ENCODE data around the gene CST6. TPM values are rescaled to one million over a fixed set of nuclear protein-coding genes. Genes with fewer than 3 reads are reported as not detected.

CST6 gene
- total RNA-seq, 1 donor from 2014 or later = 23.7 TPM

DNA sequence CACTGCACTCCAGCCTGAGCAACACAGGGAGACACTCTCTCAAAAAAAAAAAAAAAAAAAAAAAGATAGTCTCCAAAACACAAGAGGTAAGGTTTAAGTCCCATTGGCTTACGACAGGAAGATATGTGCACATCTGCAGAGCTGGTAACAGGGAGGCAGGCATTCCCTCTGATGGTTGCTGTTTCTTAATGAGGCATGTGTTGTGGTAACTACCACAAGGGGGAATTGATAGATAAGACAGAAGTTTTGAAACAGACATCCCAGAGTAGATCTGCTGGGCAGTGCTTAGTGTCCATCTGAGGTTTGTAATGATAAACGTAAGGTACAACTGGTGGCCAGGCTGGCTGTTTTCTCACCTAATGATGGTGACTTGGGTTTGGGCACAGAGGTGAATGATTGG is 14.5 kb upstream of the CST6 start:
- no peak for ATAC-seq
- Histone ChIP-seq H3K4me3 (no peak overlapping the region), H3K27me3 (no peaks in the 10 kb centered on the region), H3K9me3 (no peaks in the 10 kb centered on the region), H3K27ac (no peak overlapping the region), H3K4me1 (peaks cover 13% of the 10 kb centered on the region), H3K36me3 (peaks cover 38% of the 10 kb centered on the region)
- no peak for DNase-seq
- TF ChIP-seq, protein P1, sequence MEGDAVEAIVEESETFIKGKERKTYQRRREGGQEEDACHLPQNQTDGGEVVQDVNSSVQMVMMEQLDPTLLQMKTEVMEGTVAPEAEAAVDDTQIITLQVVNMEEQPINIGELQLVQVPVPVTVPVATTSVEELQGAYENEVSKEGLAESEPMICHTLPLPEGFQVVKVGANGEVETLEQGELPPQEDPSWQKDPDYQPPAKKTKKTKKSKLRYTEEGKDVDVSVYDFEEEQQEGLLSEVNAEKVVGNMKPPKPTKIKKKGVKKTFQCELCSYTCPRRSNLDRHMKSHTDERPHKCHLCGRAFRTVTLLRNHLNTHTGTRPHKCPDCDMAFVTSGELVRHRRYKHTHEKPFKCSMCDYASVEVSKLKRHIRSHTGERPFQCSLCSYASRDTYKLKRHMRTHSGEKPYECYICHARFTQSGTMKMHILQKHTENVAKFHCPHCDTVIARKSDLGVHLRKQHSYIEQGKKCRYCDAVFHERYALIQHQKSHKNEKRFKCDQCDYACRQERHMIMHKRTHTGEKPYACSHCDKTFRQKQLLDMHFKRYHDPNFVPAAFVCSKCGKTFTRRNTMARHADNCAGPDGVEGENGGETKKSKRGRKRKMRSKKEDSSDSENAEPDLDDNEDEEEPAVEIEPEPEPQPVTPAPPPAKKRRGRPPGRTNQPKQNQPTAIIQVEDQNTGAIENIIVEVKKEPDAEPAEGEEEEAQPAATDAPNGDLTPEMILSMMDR (IDR thresholded peaks at IDR 0.05) = no peak
- intact Hi-C loops (cut with DNase I) = no loop called here

DNA sequence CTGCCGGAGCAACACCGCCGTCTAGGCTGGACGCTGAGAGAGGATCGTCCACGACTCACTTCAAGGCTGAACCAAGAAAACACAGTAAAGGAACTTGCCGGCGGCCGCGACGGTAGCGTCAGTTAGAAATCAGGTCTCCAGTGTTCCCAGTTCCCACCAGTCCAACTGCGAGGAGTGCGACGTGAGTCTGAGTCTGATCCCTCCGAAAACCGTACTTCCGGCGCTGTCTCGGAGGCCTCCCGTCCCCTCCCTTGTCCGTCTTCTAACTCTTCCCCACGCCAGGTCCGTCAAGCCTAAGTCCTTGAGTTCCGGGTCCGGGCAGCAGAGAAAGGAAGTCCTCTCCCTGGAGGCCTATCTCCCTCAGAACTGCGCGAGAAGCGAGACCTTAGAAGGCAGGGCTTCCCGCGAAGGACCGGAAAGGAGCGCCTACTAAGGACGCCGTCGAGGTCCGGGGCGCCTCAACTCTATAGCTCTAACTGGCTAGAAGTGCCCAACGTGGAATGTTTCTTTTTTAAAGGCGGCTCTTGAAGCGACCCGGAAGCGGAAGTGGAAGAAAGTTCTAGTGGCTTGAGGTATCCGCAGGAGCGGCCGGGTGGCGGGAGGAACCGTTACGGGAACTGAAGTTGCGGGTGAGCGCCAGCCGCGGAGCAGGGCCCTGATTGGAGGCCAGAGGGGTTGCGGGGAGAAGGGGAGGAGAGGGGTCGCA is 9.7 kb upstream of the CST6 start, which contains the start of the genes BANF1 and EIF1AD:
Gene BANF1 (plus strand): TSS at position 562 of the 706 bp plus-strand sequence. CDS start 748 bp downstream, outside the sequence.
Gene EIF1AD (minus strand): TSS at position 216 of the 706 bp plus-strand sequence. CDS start 1,768 bp downstream, outside the sequence.
- no peaks in the 10 kb centered on the region for H3K9me3 ChIP-seq
- peak; percentile 93 for DNase-seq
- peak within 1 kb of the TSS; percentile 98 for H3K4me3 ChIP-seq
- H3K4me1 ChIP-seq = peaks cover 21% of the 10 kb centered on the region
- TF ChIP-seq, protein P1 (IDR thresholded peaks at IDR 0.05) = no peak
- intact Hi-C loops (cut with DNase I) = no loop called here
- no peaks in the 10 kb centered on the region for H3K27me3 ChIP-seq
- peak within 1 kb of the TSS; percentile 95 for H3K27ac ChIP-seq
- ATAC-seq = peak; percentile 95
- H3K36me3 ChIP-seq = peaks cover 52% of the 10 kb centered on the region

DNA sequence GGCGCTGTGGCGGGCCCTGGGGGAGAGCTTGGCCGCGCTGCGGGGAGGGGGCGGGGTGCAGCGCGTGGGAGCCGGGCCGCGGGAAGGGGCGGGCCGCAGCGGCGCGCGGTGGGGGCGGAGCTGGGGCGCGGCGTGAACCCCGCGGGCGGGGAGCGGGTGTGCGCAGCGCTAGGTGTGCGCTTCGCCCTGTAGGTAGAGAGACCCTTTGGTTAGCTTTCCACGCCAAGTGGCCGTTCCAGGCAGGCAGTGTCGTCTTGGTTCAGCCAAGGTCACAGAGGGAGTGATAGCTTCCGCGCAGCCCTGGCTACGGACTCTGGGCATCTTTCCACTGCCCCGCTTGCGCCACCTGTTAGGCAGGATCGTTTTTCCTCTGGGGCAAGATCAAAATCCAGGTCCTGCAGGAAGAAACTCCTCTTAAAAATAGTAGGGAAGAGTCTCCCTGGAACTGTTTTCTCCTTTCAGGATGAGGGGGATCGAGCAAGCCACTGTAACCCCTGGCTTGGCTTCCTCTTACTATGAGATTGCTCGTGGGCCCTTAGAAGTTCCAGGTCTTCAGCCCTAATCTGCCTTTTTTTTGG is 9.1 kb upstream of the CST6 start:
- H3K9me3 ChIP-seq = no peaks in the 10 kb centered on the region
- peaks cover 21% of the 10 kb centered on the region for H3K4me1 ChIP-seq
- DNase-seq (no peak), ATAC-seq (peak; percentile 88)
- H3K27me3 ChIP-seq = no peaks in the 10 kb centered on the region
- H3K36me3 ChIP-seq = peaks cover 46% of the 10 kb centered on the region
- TF ChIP-seq, protein P1 (IDR thresholded peaks at IDR 0.05) = peak; percentile 12
- intact Hi-C loops (cut with DNase I) = no loop called here
- H3K27ac ChIP-seq = peak overlapping the region; percentile 95
- peak overlapping the region; percentile 98 for H3K4me3 ChIP-seq

DNA sequence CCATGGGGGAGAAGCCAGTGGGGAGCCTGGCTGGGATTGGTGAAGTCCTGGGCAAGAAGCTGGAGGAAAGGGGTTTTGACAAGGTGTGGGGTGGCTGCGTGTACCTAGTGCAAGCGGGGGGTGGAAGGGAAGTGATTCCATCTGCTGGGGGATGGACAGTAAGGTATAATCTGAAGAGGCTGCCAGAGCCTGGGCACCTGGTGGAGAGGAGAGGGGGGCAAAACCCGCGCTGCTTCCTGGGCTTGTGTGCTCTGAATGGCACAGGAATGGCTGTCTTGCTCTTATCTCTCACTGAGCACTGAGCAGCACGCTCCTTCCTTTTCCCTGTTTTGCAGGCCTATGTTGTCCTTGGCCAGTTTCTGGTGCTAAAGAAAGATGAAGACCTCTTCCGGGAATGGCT is 8.5 kb upstream of the CST6 start:
- intact Hi-C loops (cut with DNase I) = no loop called here
- TF ChIP-seq, protein P1 (IDR thresholded peaks at IDR 0.05) = no peak
- DNase-seq (no peak), ATAC-seq (no peak)
- peak overlapping the region; percentile 98 for H3K4me3 ChIP-seq
- H3K4me1 ChIP-seq = peaks cover 21% of the 10 kb centered on the region
- H3K27me3 ChIP-seq = no peaks in the 10 kb centered on the region
- peak overlapping the region; percentile 95 for H3K27ac ChIP-seq
- peaks cover 40% of the 10 kb centered on the region for H3K36me3 ChIP-seq
- no peaks in the 10 kb centered on the region for H3K9me3 ChIP-seq

DNA sequence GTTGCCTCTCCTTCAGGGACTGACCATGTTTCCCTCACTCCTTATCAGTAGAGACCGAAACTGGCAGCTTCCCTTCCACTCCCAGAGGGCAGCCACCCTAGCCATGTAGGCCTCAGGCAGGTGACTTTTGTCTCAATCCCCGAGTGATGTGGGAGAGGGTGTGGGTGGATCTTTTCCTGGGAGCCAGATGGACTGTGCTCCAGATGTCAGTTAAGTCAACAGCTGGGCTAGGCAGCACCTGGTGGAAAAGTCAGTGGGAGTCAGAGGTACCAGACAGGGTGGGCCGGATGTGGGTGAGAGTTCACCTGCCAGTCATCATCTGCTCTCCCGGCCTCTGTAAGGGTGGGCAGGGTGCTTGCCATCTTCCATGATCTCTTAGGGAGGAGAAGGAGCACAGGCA is 7.6 kb upstream of the CST6 start:
- H3K36me3 ChIP-seq = peaks cover 31% of the 10 kb centered on the region
- DNase-seq (no peak), ATAC-seq (no peak)
- H3K4me1 ChIP-seq = peaks cover 21% of the 10 kb centered on the region
- no peaks in the 10 kb centered on the region for H3K9me3 ChIP-seq
- H3K27me3 ChIP-seq = no peaks in the 10 kb centered on the region
- intact Hi-C loops (cut with DNase I) = no loop called here
- H3K27ac ChIP-seq = no peak overlapping the region
- TF ChIP-seq, protein P1 (IDR thresholded peaks at IDR 0.05) = no peak
- no peak overlapping the region for H3K4me3 ChIP-seq

Measured in upper lobe of right lung (tissue), 1 donor.